ENCODE data around the gene CABP4.

CABP4 gene

DNA sequence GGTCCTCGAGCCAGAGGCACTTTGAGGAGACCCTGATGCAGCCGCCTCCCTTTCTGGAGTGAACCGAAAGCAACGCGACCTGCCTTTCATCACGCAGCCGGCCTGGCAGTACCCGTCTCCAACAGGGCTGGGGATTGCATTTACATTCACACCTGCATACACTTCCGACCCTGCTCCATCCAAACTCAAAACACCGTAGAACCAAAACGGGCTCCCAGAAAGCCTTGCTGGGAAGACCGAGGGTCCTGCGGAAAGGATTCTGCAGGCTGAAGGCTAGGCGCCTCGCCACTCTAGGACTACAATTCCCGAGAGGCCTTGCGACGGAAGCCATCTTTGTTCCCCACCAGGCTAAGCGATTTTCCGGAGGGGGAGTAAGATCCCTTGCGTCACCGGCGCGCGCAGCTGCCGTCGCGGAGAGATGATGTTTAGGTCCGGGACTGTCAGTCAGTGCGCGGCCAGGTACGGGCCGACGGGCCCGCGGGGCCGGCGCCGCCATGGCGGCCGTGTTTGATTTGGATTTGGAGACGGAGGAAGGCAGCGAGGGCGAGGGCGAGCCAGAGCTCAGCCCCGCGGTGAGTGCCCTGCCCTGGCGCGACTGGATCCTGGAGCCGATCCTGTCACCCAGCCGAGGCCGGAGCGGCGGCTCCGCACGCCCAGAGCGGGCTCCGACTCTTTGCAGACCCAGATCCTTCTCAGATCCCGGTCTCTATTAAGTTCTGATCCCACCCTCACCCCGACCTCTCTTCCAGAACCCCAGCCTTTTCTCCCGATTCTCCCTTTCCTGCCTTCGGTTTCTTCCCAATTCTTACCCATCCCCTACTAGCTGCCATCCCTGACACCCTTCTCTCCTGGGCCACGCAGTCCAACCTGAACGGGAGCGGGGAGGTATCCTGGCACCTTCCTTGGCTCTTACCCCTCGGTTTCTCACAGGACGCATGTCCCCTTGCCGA is 26.8 kb upstream of the CABP4 start, which contains the start of gene RPS6KB2:
RPS6KB2 (plus strand) TSS at position 443 of the 950 bp plus-strand sequence; CDS start at position 495, 52 bp downstream.
- Histone ChIP-seq H3K9ac (ENCODE audit: low read length in 5 of 5) (peak within 1 kb of the TSS; percentile 89 to 99 (median 97)), H3K9me3 (ENCODE audit: control insufficient read depth in 5 of 5, low read length in 5 of 5) (no peaks in the 10 kb centered on the region), H3K27me3 (ENCODE audit: control insufficient read depth in 5 of 5, insufficient read depth in 4 of 5, low read length in 5 of 5) (no peaks in the 10 kb centered on the region), H3K27ac (ENCODE audit: low read depth, low read length) (peak within 1 kb of the TSS; percentile 77), H3K36me3 (ENCODE audit: control insufficient read depth in 5 of 5, insufficient read depth in 5 of 5, low read length in 5 of 5) (peaks cover 0 to 37% (median 23%) of the 10 kb centered on the region in 5 donors), H3K4me3 (ENCODE audit: low read depth in 1 of 5, low read length in 5 of 5) (peak within 1 kb of the TSS; percentile 86 to 98 (median 96)), H3K4me1 (ENCODE audit: control insufficient read depth in 5 of 5, insufficient read depth in 5 of 5, low read length in 5 of 5) (peaks cover 4 to 21% (median 18%) of the 10 kb centered on the region in 5 donors)

DNA sequence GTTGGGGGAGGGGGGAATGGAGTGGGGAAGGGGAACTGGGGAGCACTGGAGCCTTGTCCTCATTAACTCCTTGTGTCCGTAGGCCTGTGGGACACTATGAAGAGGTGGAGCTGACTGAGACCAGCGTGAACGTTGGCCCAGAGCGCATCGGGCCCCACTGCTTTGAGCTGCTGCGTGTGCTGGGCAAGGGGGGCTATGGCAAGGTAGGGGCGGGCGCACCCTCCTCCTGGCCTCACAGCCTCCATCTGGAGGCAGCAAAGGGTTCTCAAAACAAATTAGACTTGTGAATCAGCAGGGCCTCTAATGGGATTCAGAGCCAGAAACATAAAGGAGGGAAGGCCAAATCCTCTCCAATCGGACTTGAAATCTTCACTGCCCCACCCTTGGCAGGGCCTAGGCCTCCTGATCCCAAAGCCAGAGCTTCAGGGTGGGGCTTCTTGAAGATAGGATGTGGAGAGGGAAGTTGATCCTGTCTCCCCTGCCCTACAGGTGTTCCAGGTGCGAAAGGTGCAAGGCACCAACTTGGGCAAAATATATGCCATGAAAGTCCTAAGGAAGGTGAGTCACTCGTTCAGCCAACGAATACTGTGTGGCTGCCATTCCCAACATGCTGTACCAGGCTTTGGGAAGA is 26.0 kb upstream of the CABP4 start:
- Histone ChIP-seq H3K36me3 (ENCODE audit: control insufficient read depth in 5 of 5, insufficient read depth in 5 of 5, low read length in 5 of 5) (peaks cover 0 to 45% (median 31%) of the 10 kb centered on the region in 5 donors), H3K4me3 (ENCODE audit: low read depth in 1 of 5, low read length in 5 of 5) (peak overlapping the region; percentile 86 to 98 (median 96)), H3K9me3 (ENCODE audit: control insufficient read depth in 5 of 5, low read length in 5 of 5) (no peaks in the 10 kb centered on the region), H3K9ac (ENCODE audit: low read length in 5 of 5) (peak overlapping the region; percentile 89 to 99 (median 97)), H3K27ac (ENCODE audit: low read depth, low read length) (peak overlapping the region; percentile 77), H3K27me3 (ENCODE audit: control insufficient read depth in 5 of 5, insufficient read depth in 4 of 5, low read length in 5 of 5) (no peaks in the 10 kb centered on the region), H3K4me1 (ENCODE audit: control insufficient read depth in 5 of 5, insufficient read depth in 5 of 5, low read length in 5 of 5) (peaks cover 4 to 21% (median 18%) of the 10 kb centered on the region in 5 donors)

DNA sequence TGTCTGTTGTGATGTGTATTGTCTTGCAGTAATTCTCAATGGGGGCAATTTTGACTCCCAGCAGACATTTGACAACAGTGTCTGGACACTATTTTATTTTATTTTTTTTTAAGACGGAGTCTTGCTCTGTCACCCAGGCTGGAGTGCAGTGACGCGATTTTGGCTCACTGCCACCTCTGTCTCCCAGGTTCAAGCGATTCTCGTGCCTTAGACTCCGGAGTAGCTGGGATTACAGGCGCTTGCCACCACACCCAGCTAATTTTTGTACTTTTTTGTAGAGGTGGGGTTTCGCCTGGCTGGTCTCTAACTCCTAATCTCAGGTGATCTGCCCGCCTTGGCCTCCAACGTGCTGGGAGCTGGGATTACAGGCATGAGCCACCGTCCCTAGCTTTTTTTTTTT is 25.4 kb upstream of the CABP4 start:
- peak overlapping the region in 2 of 5 donors; percentile 98 to 99 for H3K9ac ChIP-seq (ENCODE audit: low read length in 5 of 5)
- H3K36me3 ChIP-seq (ENCODE audit: control insufficient read depth in 5 of 5, insufficient read depth in 5 of 5, low read length in 5 of 5), result peaks cover 0 to 51% (median 37%) of the 10 kb centered on the region in 5 donors
- H3K27ac ChIP-seq (ENCODE audit: low read depth, low read length), result no peak overlapping the region
- no peaks in the 10 kb centered on the region for H3K27me3 ChIP-seq (ENCODE audit: control insufficient read depth in 5 of 5, insufficient read depth in 4 of 5, low read length in 5 of 5)
- no peaks in the 10 kb centered on the region for H3K9me3 ChIP-seq (ENCODE audit: control insufficient read depth in 5 of 5, low read length in 5 of 5)
- peaks cover 4 to 21% (median 18%) of the 10 kb centered on the region in 5 donors for H3K4me1 ChIP-seq (ENCODE audit: control insufficient read depth in 5 of 5, insufficient read depth in 5 of 5, low read length in 5 of 5)
- H3K4me3 ChIP-seq (ENCODE audit: low read depth in 1 of 5, low read length in 5 of 5), result peak overlapping the region in 1 of 5 donors; percentile 96

- Histone ChIP-seq H3K27me3 (ENCODE audit: control insufficient read depth in 5 of 5, insufficient read depth in 4 of 5, low read length in 5 of 5) (no peaks in the 10 kb centered on the region), H3K27ac (ENCODE audit: low read depth, low read length) (no peak overlapping the region), H3K9ac (ENCODE audit: low read length in 5 of 5) (no peak overlapping the region), H3K9me3 (ENCODE audit: control insufficient read depth in 5 of 5, low read length in 5 of 5) (no peaks in the 10 kb centered on the region), H3K4me3 (ENCODE audit: low read depth in 1 of 5, low read length in 5 of 5) (no peak overlapping the region), H3K36me3 (ENCODE audit: control insufficient read depth in 5 of 5, insufficient read depth in 5 of 5, low read length in 5 of 5) (peaks cover 0 to 69% (median 50%) of the 10 kb centered on the region in 5 donors), H3K4me1 (ENCODE audit: control insufficient read depth in 5 of 5, insufficient read depth in 5 of 5, low read length in 5 of 5) (peaks cover 4 to 33% (median 22%) of the 10 kb centered on the region in 5 donors)
Observed at GRCh38 chr11:67431346-67432249, 23.6 kb upstream of the CABP4 start.

DNA sequence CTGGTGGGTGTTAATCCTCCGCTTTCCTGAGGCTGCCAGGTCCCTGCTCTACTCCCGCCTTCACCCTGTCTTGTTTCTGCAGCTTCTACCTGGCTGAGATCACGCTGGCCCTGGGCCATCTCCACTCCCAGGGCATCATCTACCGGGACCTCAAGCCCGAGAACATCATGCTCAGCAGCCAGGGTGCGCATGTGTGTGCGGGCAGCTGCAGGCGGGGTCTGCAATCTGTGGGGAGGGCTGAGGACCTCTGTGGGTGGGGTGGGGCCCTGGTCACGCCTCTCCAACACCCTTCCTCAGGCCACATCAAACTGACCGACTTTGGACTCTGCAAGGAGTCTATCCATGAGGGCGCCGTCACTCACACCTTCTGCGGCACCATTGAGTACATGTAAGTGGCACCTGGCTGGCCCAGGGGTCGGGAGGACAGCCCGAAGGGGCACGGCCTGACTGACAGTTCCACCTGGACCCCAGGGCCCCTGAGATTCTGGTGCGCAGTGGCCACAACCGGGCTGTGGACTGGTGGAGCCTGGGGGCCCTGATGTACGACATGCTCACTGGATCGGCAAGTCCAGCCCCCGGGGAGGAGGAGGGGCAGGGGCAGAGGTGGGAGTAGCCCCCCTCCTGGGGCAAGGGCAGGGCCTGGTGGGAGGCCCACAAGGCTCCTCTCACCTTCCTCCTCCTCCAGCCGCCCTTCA is 22.4 kb upstream of the CABP4 start:
- peaks cover 0 to 77% (median 54%) of the 10 kb centered on the region in 5 donors for H3K36me3 ChIP-seq (ENCODE audit: control insufficient read depth in 5 of 5, insufficient read depth in 5 of 5, low read length in 5 of 5)

DNA sequence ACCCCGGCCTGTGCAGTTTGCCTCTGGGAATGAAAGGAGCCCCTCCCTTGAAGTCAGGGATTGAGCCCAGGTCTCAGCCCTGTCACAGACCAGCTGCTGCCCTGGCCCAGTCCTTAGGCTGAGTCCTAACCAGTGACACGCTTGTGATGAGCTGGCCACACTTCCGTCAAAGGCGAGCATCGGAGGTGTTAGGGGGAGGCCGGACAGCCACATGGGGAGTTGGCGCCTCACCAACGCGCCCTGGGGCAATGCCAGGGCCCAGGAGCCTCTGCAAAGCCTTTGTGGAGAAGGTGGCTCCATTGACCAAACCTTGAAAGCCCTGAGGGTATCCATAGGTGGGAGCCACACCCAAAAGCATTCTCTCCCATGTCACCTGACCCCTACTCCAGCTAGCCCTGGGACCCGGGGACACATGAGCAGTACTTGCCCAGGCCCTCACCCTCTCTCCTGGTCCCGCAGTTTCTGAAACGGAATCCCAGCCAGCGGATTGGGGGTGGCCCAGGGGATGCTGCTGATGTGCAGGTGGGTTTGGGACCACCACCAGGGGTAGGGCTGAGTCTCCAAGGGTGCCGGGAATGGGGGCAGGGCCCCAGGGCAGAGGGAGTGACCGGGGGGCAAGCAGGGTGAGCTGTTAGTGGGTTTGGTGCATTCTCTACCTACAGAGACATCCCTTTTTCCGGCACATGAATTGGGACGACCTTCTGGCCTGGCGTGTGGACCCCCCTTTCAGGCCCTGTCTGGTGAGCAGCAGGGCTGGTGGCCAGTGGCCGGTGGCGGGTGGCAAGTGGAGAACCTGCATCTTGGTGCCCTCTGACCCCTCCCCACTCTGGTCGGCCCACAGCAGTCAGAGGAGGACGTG is 21.4 kb upstream of the CABP4 start:
- no peak overlapping the region for H3K4me3 ChIP-seq (ENCODE audit: low read depth in 1 of 5, low read length in 5 of 5)
- no peak overlapping the region for H3K27ac ChIP-seq (ENCODE audit: low read depth, low read length)
- no peaks in the 10 kb centered on the region for H3K9me3 ChIP-seq (ENCODE audit: control insufficient read depth in 5 of 5, low read length in 5 of 5)
- H3K9ac ChIP-seq (ENCODE audit: low read length in 5 of 5), result no peak overlapping the region
- H3K36me3 ChIP-seq (ENCODE audit: control insufficient read depth in 5 of 5, insufficient read depth in 5 of 5, low read length in 5 of 5), result peaks cover 0 to 85% (median 60%) of the 10 kb centered on the region in 5 donors
- peaks cover 4 to 22% (median 16%) of the 10 kb centered on the region in 5 donors for H3K4me1 ChIP-seq (ENCODE audit: control insufficient read depth in 5 of 5, insufficient read depth in 5 of 5, low read length in 5 of 5)
- no peaks in the 10 kb centered on the region for H3K27me3 ChIP-seq (ENCODE audit: control insufficient read depth in 5 of 5, insufficient read depth in 4 of 5, low read length in 5 of 5)

More for the DNA sequence above, 22.4 kb upstream of the CABP4 start:
- H3K27ac ChIP-seq (ENCODE audit: low read depth, low read length), result no peak overlapping the region
- H3K9me3 ChIP-seq (ENCODE audit: control insufficient read depth in 5 of 5, low read length in 5 of 5), result no peaks in the 10 kb centered on the region
- H3K4me3 ChIP-seq (ENCODE audit: low read depth in 1 of 5, low read length in 5 of 5), result no peak overlapping the region
- H3K27me3 ChIP-seq (ENCODE audit: control insufficient read depth in 5 of 5, insufficient read depth in 4 of 5, low read length in 5 of 5), result no peaks in the 10 kb centered on the region
- H3K4me1 ChIP-seq (ENCODE audit: control insufficient read depth in 5 of 5, insufficient read depth in 5 of 5, low read length in 5 of 5), result peaks cover 4 to 29% (median 19%) of the 10 kb centered on the region in 5 donors
- no peak overlapping the region for H3K9ac ChIP-seq (ENCODE audit: low read length in 5 of 5)

DNA sequence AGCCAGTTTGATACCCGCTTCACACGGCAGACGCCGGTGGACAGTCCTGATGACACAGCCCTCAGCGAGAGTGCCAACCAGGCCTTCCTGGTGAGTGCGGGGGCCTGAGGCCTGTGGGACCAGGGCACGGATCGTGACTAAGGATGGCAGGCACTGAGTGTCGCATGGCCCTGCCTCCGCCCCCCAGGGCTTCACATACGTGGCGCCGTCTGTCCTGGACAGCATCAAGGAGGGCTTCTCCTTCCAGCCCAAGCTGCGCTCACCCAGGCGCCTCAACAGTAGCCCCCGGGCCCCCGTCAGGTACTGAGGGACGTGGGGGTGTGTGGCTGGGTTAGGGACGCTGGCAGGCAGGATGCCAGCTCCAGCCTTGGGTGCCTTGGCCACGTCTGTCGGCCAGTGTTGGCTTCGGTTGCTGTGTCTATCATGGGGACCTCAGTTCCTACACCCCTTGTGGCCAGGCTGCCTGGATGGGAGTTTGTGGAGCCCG is 20.7 kb upstream of the CABP4 start:
- Histone ChIP-seq H3K4me3 (ENCODE audit: low read depth in 1 of 5, low read length in 5 of 5) (no peak overlapping the region), H3K27ac (ENCODE audit: low read depth, low read length) (no peak overlapping the region), H3K9ac (ENCODE audit: low read length in 5 of 5) (no peak overlapping the region), H3K27me3 (ENCODE audit: control insufficient read depth in 5 of 5, insufficient read depth in 4 of 5, low read length in 5 of 5) (no peaks in the 10 kb centered on the region), H3K4me1 (ENCODE audit: control insufficient read depth in 5 of 5, insufficient read depth in 5 of 5, low read length in 5 of 5) (peaks cover 1 to 18% (median 15%) of the 10 kb centered on the region in 5 donors), H3K9me3 (ENCODE audit: control insufficient read depth in 5 of 5, low read length in 5 of 5) (no peaks in the 10 kb centered on the region), H3K36me3 (ENCODE audit: control insufficient read depth in 5 of 5, insufficient read depth in 5 of 5, low read length in 5 of 5) (peaks cover 0 to 87% (median 62%) of the 10 kb centered on the region in 5 donors)

GRCh38 chr11:67435031-67435726 is 20.0 kb upstream of the CABP4 start:
- no peak overlapping the region for H3K27ac ChIP-seq (ENCODE audit: low read depth, low read length)

More at GRCh38 chr11:67435031-67435726, 20.0 kb upstream of the CABP4 start:
- Histone ChIP-seq H3K4me1 (ENCODE audit: control insufficient read depth in 5 of 5, insufficient read depth in 5 of 5, low read length in 5 of 5) (peaks cover 0 to 23% (median 20%) of the 10 kb centered on the region in 5 donors), H3K9me3 (ENCODE audit: control insufficient read depth in 5 of 5, low read length in 5 of 5) (no peaks in the 10 kb centered on the region), H3K9ac (ENCODE audit: low read length in 5 of 5) (no peak overlapping the region), H3K27me3 (ENCODE audit: control insufficient read depth in 5 of 5, insufficient read depth in 4 of 5, low read length in 5 of 5) (no peaks in the 10 kb centered on the region), H3K4me3 (ENCODE audit: low read depth in 1 of 5, low read length in 5 of 5) (no peak overlapping the region), H3K36me3 (ENCODE audit: control insufficient read depth in 5 of 5, insufficient read depth in 5 of 5, low read length in 5 of 5) (peaks cover 0 to 87% (median 70%) of the 10 kb centered on the region in 5 donors)

All from subcutaneous abdominal adipose tissue (tissue), 5 donors.